Astrocyte of the cerebellum (primary cell): ENCODE results near the gene SLC25A5.
"Not testable (repeated sequence)": the region's sequence is repeated elsewhere in the genome, so short reads cannot be mapped to it uniquely, and the experiment has no call there.

ENCODE experiments used
- DNase-seq: peaks from one replicate; pipeline ENCODE4 v3.0.0-alpha.2; 2011; ENCODE audit warnings: low read depth
- H3K4me3 ChIP-seq: 2 replicates; pipeline ENCODE4 v1.5.1; 2011; ENCODE audit warnings: mild to moderate bottlenecking, low read depth, low read length, moderate library complexity
- CTCF ChIP-seq: IDR thresholded peaks from 2 replicates; pipeline ENCODE4 v1.5.1; 2012; ENCODE audit warnings: low read length, low read depth, moderate library complexity, mild to moderate bottlenecking; ENCODE audit errors: missing control alignments
- in situ Hi-C: cut with HindIII; loops from 2 replicates; pipeline ENCODE4 v1.10.0; 2017; ENCODE audit warnings: low sequenced_read_pairs

Gene SLC25A5

GRCh38 chrX:119427024-119427794 lies 41.0 kb upstream of the SLC25A5 start:
- in situ Hi-C loops = no loop called here
- H3K4me3 ChIP-seq = no peak overlapping the region
- TF ChIP-seq CTCF = no peak
- peak; percentile 18 for DNase-seq

- no peak for TF ChIP-seq CTCF
- H3K4me3 ChIP-seq = no peak overlapping the region
- in situ Hi-C loops = no loop called here
- no peak for DNase-seq
Observed at GRCh38 chrX:119427795-119428185, 40.5 kb upstream of the SLC25A5 start.

GRCh38 chrX:119429471-119429870 lies 38.8 kb upstream of the SLC25A5 start:
- in situ Hi-C loops = no loop called here

GRCh38 chrX:119441295-119441694 lies 26.9 kb upstream of the SLC25A5 start:
- H3K4me3 ChIP-seq, in situ Hi-C loops, DNase-seq: not testable (repeated sequence)

More at GRCh38 chrX:119429471-119429870, 38.8 kb upstream of the SLC25A5 start:
- DNase-seq = no peak
- no peak for TF ChIP-seq CTCF
- H3K4me3 ChIP-seq = no peak overlapping the region

- DNase-seq = no peak
- in situ Hi-C loops = no loop called here
- no peak for TF ChIP-seq CTCF
- no peak overlapping the region for H3K4me3 ChIP-seq
Observed at GRCh38 chrX:119442286-119442685, 26.0 kb upstream of the SLC25A5 start.

GRCh38 chrX:119453202-119453601 lies 15.0 kb upstream of the SLC25A5 start:
- H3K4me3 ChIP-seq = no peak overlapping the region
- TF ChIP-seq CTCF = no peak
- in situ Hi-C loops = no loop called here
- no peak for DNase-seq

GRCh38 chrX:119455264-119455663 lies 13.0 kb upstream of the SLC25A5 start:
- TF ChIP-seq CTCF = no peak
- no peak overlapping the region for H3K4me3 ChIP-seq
- DNase-seq = no peak
- in situ Hi-C loops = no loop called here
